MM.1S (cell line): ENCODE measurements around the gene KDM4C.

Experiments used
- EZH2 ChIP-seq: fragments of 300-600 bp; sonication (generic); optimal IDR thresholded peaks from 2 replicates; pipeline ENCODE3; 2017; ENCODE audit warnings: low read depth, mild to moderate bottlenecking, antibody characterized with exemption, low read length, mixed read lengths
- EZH2phosphoT487 ChIP-seq: fragments of 300-600 bp; sonication (generic); IDR thresholded peaks from 2 replicates; pipeline ENCODE4 v1.6.1; 2018; ENCODE audit warnings: antibody characterized with exemption, low read length
- TF ChIP-seq, protein P1 (sequence below): fragments of 300-600 bp; sonication (generic); IDR thresholded peaks from 2 replicates; pipeline ENCODE4 v1.5.1; 2016; ENCODE audit warnings: antibody characterized with exemption, low read length, mixed read lengths

GRCh38 chr9:7119612-7120011 is 361.8 kb downstream of the KDM4C start:
- TF ChIP-seq, protein P1, sequence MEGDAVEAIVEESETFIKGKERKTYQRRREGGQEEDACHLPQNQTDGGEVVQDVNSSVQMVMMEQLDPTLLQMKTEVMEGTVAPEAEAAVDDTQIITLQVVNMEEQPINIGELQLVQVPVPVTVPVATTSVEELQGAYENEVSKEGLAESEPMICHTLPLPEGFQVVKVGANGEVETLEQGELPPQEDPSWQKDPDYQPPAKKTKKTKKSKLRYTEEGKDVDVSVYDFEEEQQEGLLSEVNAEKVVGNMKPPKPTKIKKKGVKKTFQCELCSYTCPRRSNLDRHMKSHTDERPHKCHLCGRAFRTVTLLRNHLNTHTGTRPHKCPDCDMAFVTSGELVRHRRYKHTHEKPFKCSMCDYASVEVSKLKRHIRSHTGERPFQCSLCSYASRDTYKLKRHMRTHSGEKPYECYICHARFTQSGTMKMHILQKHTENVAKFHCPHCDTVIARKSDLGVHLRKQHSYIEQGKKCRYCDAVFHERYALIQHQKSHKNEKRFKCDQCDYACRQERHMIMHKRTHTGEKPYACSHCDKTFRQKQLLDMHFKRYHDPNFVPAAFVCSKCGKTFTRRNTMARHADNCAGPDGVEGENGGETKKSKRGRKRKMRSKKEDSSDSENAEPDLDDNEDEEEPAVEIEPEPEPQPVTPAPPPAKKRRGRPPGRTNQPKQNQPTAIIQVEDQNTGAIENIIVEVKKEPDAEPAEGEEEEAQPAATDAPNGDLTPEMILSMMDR: no peak
- TF ChIP-seq EZH2phosphoT487 (no peak), EZH2 (no peak)
